DOHH2 (cell line): Measurements from ENCODE around the gene DNASE1L1.

Experiments used
- H3F3A ChIP-seq: fragments of 200-600 bp; sonication (generic), shearing (Covaris generic); 2 replicates; pipeline ENCODE4 v1.6.0; 2016; ENCODE audit warnings: antibody characterized with exemption, mild to moderate bottlenecking; ENCODE audit not compliant: control insufficient read depth, insufficient read depth
- H3K27ac ChIP-seq: fragments of 200-600 bp; sonication (generic); 2 replicates; pipeline ENCODE4 v1.5.1; 2014; ENCODE audit warnings: low read depth, mild to moderate bottlenecking, low read length, moderate library complexity
- H3K27me3 ChIP-seq: fragments of 200-600 bp; sonication (generic); 2 replicates; pipeline ENCODE4 v1.6.1; 2014; ENCODE audit warnings: mild to moderate bottlenecking, low read length, mixed read lengths; ENCODE audit not compliant: control insufficient read depth
- H3K36me3 ChIP-seq: fragments of 200-600 bp; sonication (generic); 2 replicates; pipeline ENCODE4 v1.6.1; 2014; ENCODE audit warnings: mild to moderate bottlenecking, low read length, moderate library complexity, mixed read lengths; ENCODE audit not compliant: control insufficient read depth
- H3K4me1 ChIP-seq: fragments of 200-600 bp; sonication (generic); 2 replicates; pipeline ENCODE4 v1.6.1; 2014; ENCODE audit warnings: mild to moderate bottlenecking, low read length, mixed read lengths; ENCODE audit not compliant: control insufficient read depth
- H3K4me2 ChIP-seq: fragments of 200-600 bp; sonication (generic); 2 replicates; pipeline ENCODE4 v1.6.0; 2014; ENCODE audit warnings: mild to moderate bottlenecking, low read length, moderate library complexity
- H3K4me3 ChIP-seq: fragments of 200-600 bp; sonication (generic); 2 replicates; pipeline ENCODE4 v1.5.1; 2014; ENCODE audit warnings: mild to moderate bottlenecking, low read length, mixed read lengths
- H3K79me2 ChIP-seq: fragments of 200-600 bp; sonication (generic); 2 replicates; pipeline ENCODE4 v1.6.1; 2014; ENCODE audit warnings: mild to moderate bottlenecking, low read length, mixed read lengths; ENCODE audit not compliant: control insufficient read depth
- H3K9me2 ChIP-seq: fragments of 200-600 bp; sonication (generic); replicated peaks from 2 replicates; pipeline ENCODE4 v1.6.1; 2014; ENCODE audit warnings: mild to moderate bottlenecking, low read length, mixed read lengths; ENCODE audit not compliant: control insufficient read depth
- H3K9me3 ChIP-seq: fragments of 200-600 bp; sonication (generic); 2 replicates; pipeline ENCODE4 v1.6.1; 2014; ENCODE audit warnings: antibody characterized with exemption, low read length, mixed read lengths; ENCODE audit not compliant: control insufficient read depth, insufficient read depth
- H4K20me1 ChIP-seq: fragments of 200-600 bp; sonication (generic); 2 replicates; pipeline ENCODE4 v1.6.0; 2014; ENCODE audit warnings: low read depth, mild to moderate bottlenecking, antibody characterized with exemption, low read length, moderate library complexity; ENCODE audit not compliant: control insufficient read depth, insufficient read depth
- EZH2phosphoT487 ChIP-seq: fragments of 200-600 bp; sonication (generic); IDR thresholded peaks from 2 replicates; pipeline ENCODE4 v1.6.1; 2017; ENCODE audit warnings: borderline replicate concordance, mild to moderate bottlenecking, antibody characterized with exemption, low read length, moderate library complexity, mixed read lengths
- TF ChIP-seq, protein P1 (sequence below): fragments of 200-600 bp; sonication (generic); IDR thresholded peaks from one replicate; pipeline ENCODE4 v1.5.1; 2014; ENCODE audit warnings: antibody characterized with exemption, mild to moderate bottlenecking, low read depth, low read length; ENCODE audit not compliant: poor library complexity, severe bottlenecking

Gene DNASE1L1

GRCh38 chrX:154403858-154404257 is 5.2 kb downstream of the DNASE1L1 start:
- H3K9me2 ChIP-seq = no peaks in the 10 kb centered on the region
- peaks cover 14% of the 10 kb centered on the region for H3K4me1 ChIP-seq
- H3K27me3 ChIP-seq = no peaks in the 10 kb centered on the region
- H4K20me1 ChIP-seq = no peaks in the 10 kb centered on the region
- H3K79me2 ChIP-seq = peaks cover 9% of the 10 kb centered on the region
- no peak overlapping the region for H3K4me2 ChIP-seq
- no peaks in the 10 kb centered on the region for H3K9me3 ChIP-seq
- H3K27ac ChIP-seq = no peak overlapping the region
- TF ChIP-seq EZH2phosphoT487 = no peak
- TF ChIP-seq, protein P1, sequence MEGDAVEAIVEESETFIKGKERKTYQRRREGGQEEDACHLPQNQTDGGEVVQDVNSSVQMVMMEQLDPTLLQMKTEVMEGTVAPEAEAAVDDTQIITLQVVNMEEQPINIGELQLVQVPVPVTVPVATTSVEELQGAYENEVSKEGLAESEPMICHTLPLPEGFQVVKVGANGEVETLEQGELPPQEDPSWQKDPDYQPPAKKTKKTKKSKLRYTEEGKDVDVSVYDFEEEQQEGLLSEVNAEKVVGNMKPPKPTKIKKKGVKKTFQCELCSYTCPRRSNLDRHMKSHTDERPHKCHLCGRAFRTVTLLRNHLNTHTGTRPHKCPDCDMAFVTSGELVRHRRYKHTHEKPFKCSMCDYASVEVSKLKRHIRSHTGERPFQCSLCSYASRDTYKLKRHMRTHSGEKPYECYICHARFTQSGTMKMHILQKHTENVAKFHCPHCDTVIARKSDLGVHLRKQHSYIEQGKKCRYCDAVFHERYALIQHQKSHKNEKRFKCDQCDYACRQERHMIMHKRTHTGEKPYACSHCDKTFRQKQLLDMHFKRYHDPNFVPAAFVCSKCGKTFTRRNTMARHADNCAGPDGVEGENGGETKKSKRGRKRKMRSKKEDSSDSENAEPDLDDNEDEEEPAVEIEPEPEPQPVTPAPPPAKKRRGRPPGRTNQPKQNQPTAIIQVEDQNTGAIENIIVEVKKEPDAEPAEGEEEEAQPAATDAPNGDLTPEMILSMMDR = no peak
- peaks cover 28% of the 10 kb centered on the region for H3F3A ChIP-seq
- peaks cover 26% of the 10 kb centered on the region for H3K36me3 ChIP-seq
- no peak overlapping the region for H3K4me3 ChIP-seq

- TF ChIP-seq, protein P1 = no peak
- no peak for TF ChIP-seq EZH2phosphoT487
- no peak overlapping the region for H3K4me3 ChIP-seq
- peaks cover 11% of the 10 kb centered on the region for H3K4me1 ChIP-seq
- H3K36me3 ChIP-seq = peaks cover 32% of the 10 kb centered on the region
- H3K9me3 ChIP-seq = no peaks in the 10 kb centered on the region
- H4K20me1 ChIP-seq = no peaks in the 10 kb centered on the region
- no peak overlapping the region for H3K27ac ChIP-seq
- peaks cover 29% of the 10 kb centered on the region for H3F3A ChIP-seq
- H3K27me3 ChIP-seq = no peaks in the 10 kb centered on the region
- H3K4me2 ChIP-seq = no peak overlapping the region
- H3K79me2 ChIP-seq = peaks cover 16% of the 10 kb centered on the region
- no peaks in the 10 kb centered on the region for H3K9me2 ChIP-seq
Observed at GRCh38 chrX:154403192-154403591, 5.9 kb downstream of the DNASE1L1 start.

GRCh38 chrX:154402622-154403127 is 6.4 kb downstream of the DNASE1L1 start:
- peaks cover 11% of the 10 kb centered on the region for H3K4me1 ChIP-seq
- no peaks in the 10 kb centered on the region for H4K20me1 ChIP-seq
- TF ChIP-seq EZH2phosphoT487 = no peak
- TF ChIP-seq, protein P1 = no peak
- no peak overlapping the region for H3K4me3 ChIP-seq
- no peaks in the 10 kb centered on the region for H3K27me3 ChIP-seq
- peaks cover 19% of the 10 kb centered on the region for H3K79me2 ChIP-seq
- H3K4me2 ChIP-seq = no peak overlapping the region
- no peaks in the 10 kb centered on the region for H3K9me2 ChIP-seq
- H3K9me3 ChIP-seq = no peaks in the 10 kb centered on the region
- no peak overlapping the region for H3K27ac ChIP-seq
- H3K36me3 ChIP-seq = peaks cover 33% of the 10 kb centered on the region
- H3F3A ChIP-seq = peaks cover 29% of the 10 kb centered on the region
